ENCODE data around the gene CCDC77. TPM values are rescaled to one million over a fixed set of nuclear protein-coding genes. Genes with fewer than 3 reads are reported as not detected.
A peak's percentile ranks its signal among the peaks of the same experiment; 100 is the strongest.

Gene CCDC77
- total RNA-seq, 4 donors from 2014 or later: 3.0 to 7.0 (median 5.5) TPM

GRCh38 chr12:386651-387050 is 14.8 kb upstream of the CCDC77 start:
- Histone ChIP-seq H3K4me3 (peak overlapping the region in 1 of 2 donors; percentile 7), H3K9me3 (no peaks in the 10 kb centered on the region), H3K4me1 (peaks cover 2 to 42% (median 16%) of the 10 kb centered on the region in 3 donors), H3K27me3 (no peaks in the 10 kb centered on the region), H3K36me3 (peaks cover 4 to 34% of the 10 kb centered on the region in 2 donors), H3K27ac (no peak overlapping the region)
- TF ChIP-seq, protein P1, sequence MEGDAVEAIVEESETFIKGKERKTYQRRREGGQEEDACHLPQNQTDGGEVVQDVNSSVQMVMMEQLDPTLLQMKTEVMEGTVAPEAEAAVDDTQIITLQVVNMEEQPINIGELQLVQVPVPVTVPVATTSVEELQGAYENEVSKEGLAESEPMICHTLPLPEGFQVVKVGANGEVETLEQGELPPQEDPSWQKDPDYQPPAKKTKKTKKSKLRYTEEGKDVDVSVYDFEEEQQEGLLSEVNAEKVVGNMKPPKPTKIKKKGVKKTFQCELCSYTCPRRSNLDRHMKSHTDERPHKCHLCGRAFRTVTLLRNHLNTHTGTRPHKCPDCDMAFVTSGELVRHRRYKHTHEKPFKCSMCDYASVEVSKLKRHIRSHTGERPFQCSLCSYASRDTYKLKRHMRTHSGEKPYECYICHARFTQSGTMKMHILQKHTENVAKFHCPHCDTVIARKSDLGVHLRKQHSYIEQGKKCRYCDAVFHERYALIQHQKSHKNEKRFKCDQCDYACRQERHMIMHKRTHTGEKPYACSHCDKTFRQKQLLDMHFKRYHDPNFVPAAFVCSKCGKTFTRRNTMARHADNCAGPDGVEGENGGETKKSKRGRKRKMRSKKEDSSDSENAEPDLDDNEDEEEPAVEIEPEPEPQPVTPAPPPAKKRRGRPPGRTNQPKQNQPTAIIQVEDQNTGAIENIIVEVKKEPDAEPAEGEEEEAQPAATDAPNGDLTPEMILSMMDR (IDR thresholded peaks at IDR 0.05): no peak
- TF ChIP-seq EP300 (IDR thresholded peaks at IDR 0.05): no peak
- no peak for TF ChIP-seq POLR2A (IDR thresholded peaks at IDR 0.05)
- TF ChIP-seq POLR2AphosphoS5 (IDR thresholded peaks at IDR 0.05): no peak
- no peak for ATAC-seq
- 53 to 69% methylated on average over 4 of the region's 4 CpGs for WGBS, 2 donors (ENCODE audit: low coverage in 1 of 2)

GRCh38 chr12:388012-388411 is 13.4 kb upstream of the CCDC77 start:
- TF ChIP-seq, protein P1 (IDR thresholded peaks at IDR 0.05): no peak
- no peak for TF ChIP-seq POLR2A (IDR thresholded peaks at IDR 0.05)
- no peak for TF ChIP-seq EP300 (IDR thresholded peaks at IDR 0.05)
- no peak for TF ChIP-seq POLR2AphosphoS5 (IDR thresholded peaks at IDR 0.05)
- WGBS, 2 donors (ENCODE audit: low coverage in 1 of 2): 0 to 4% methylated on average over 2 of the region's 2 CpGs
- Histone ChIP-seq H3K9me3 (no peaks in the 10 kb centered on the region), H3K36me3 (peaks cover 4 to 21% of the 10 kb centered on the region in 2 donors), H3K4me1 (peaks cover 2 to 42% (median 16%) of the 10 kb centered on the region in 3 donors), H3K27ac (peak overlapping the region; percentile 91 to 96 (median 93)), H3K4me3 (peak overlapping the region; percentile 79 to 97), H3K27me3 (no peaks in the 10 kb centered on the region)
- no peak for ATAC-seq

DNA sequence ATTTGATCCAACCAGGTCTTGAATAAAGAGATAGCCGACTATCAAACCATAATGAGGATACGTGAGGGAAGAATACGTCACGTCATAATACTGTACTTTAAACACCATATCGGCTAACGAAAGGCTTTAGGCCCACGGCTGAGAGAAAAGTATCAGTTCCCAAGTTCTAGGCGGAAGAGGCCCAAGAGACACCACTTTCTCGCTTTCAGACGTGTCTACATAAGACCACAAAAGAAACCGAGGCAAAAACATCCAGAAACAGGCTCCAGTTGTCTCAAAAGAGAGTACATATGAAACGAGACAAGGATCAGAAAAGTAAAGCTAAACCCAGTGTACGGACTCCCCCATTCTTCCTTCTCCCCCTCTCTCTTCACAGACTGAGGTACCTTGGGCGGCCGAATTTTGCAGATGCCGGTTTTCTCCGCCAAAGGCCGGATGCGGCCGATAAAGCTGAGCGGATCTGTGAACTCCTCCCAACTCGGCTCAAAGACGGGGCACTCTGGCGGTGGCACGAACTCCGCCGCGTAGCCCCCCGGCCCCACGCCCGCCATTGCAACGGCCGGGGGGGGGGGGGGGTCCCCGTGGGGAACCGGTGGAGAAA is 12.8 kb upstream of the CCDC77 start:
- 0 to 1% methylated on average over 11 to 16 of the region's 35 CpGs for WGBS, 2 donors (ENCODE audit: low coverage in 1 of 2)
- H3K27ac ChIP-seq: peak overlapping the region; percentile 91 to 96 (median 93)
- no peak for TF ChIP-seq POLR2AphosphoS5 (IDR thresholded peaks at IDR 0.05)
- TF ChIP-seq, protein P1 (IDR thresholded peaks at IDR 0.05): no peak
- TF ChIP-seq POLR2A (IDR thresholded peaks at IDR 0.05): no peak
- TF ChIP-seq EP300 (IDR thresholded peaks at IDR 0.05): no peak
- no peaks in the 10 kb centered on the region for H3K27me3 ChIP-seq
- H3K9me3 ChIP-seq: no peaks in the 10 kb centered on the region
- H3K4me1 ChIP-seq: peaks cover 2 to 42% (median 16%) of the 10 kb centered on the region in 3 donors
- ATAC-seq: peak; percentile 4
- peak overlapping the region; percentile 79 to 97 for H3K4me3 ChIP-seq
- peaks cover 0 to 14% of the 10 kb centered on the region in 2 donors for H3K36me3 ChIP-seq

DNA sequence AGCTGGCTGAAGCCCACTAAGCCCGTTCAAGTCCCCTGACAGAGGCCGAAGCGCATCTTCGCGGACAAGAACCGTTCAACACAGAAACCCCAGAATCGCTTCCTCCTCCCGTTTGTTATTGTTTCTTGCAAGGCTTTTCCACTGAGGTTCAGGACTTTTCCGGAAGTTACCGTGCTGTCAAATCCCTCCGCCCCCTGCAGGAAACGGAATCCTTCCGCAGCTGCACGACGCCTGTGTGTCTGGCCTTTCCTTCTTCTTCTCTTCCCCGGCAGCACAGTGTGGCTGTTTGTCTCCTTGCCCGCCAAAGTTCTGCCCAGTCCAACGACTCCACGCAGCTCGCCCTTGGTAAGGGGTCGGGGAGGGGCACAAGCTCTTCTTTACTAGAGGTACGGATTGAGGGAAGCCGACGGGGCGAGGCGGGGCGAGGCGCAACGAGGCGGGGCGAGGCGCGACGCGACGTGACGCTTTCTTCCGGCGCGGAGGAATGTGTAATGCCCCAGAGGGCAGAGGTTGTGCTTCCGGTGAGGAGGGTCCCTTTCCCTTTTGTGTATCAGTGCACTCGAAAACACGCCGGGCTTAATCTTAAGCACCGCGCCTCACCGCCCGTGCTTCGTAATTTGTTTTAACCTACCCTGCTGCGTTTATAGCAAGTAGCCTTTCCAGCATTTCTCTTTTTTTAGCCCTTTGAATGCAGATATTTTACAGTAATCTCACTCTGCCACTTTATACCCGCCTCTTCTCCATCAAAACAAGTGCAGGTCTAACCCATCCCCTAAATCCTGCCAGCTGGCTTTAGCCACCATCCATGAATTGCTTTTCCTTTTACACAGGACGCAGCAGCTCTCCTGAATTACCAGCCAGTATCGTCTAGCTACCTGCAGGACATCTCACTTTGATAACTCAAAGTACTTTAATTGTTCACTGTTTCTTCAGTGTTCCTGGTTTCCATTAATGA is 12.0 kb upstream of the CCDC77 start, which contains the start of gene KDM5A:
Gene KDM5A (minus strand): TSS at position 179 of the 955 bp plus-strand sequence. CDS start 229 bp downstream, outside the sequence.
- 3 to 4% methylated on average over 13 to 22 of the region's 53 CpGs for WGBS, 2 donors (ENCODE audit: low coverage in 1 of 2)

More for the DNA sequence above, 12.0 kb upstream of the CCDC77 start, which contains the start of gene KDM5A:
- no peak for TF ChIP-seq EP300 (IDR thresholded peaks at IDR 0.05)
- TF ChIP-seq, protein P1 (IDR thresholded peaks at IDR 0.05): peak in 2 of 4 experiments; percentile 33 to 34
- peak; percentile 30 to 50 for TF ChIP-seq POLR2A (IDR thresholded peaks at IDR 0.05)
- peak; percentile 84 for TF ChIP-seq POLR2AphosphoS5 (IDR thresholded peaks at IDR 0.05)
- Histone ChIP-seq H3K4me1 (peaks cover 2 to 42% (median 16%) of the 10 kb centered on the region in 3 donors), H3K9me3 (no peaks in the 10 kb centered on the region), H3K4me3 (peak within 1 kb of the TSS; percentile 79 to 97), H3K27me3 (no peaks in the 10 kb centered on the region), H3K36me3 (peaks cover 0 to 7% of the 10 kb centered on the region in 2 donors), H3K27ac (peak within 1 kb of the TSS; percentile 91 to 96 (median 93))
- peak; percentile 99 for ATAC-seq
